Vagina (tissue), 2 donors: ENCODE results near the gene SCCPDH. TPM values are rescaled to one million over a fixed set of nuclear protein-coding genes. Genes with fewer than 3 reads are reported as not detected.

Source experiments
- DNase-seq, 2 donors: peaks; one replicate each; pipeline ENCODE4 v3.0.0-alpha.2; 2017; ENCODE audit errors: extremely low spot score in 2 of 2
- H3K27ac ChIP-seq: fragments of 200-600 bp; sonication (generic); one replicate; pipeline ENCODE4 v1.5.1; 2019
- H3K27me3 ChIP-seq: fragments of 200-600 bp; sonication (generic); one replicate; pipeline ENCODE4 v1.5.1; 2019
- H3K36me3 ChIP-seq, 2 donors: fragments of 200-600 bp; sonication (generic); one replicate each; pipeline ENCODE4 v1.5.1; 2017 to 2019
- H3K4me1 ChIP-seq: fragments of 200-600 bp; sonication (generic); one replicate; pipeline ENCODE4 v1.5.1; 2019
- H3K4me3 ChIP-seq, 2 donors: fragments of 200-600 bp; sonication (generic); 1 replicate in 1 of 2; 2 replicates in 1 of 2; pipeline ENCODE4 v1.5.1; 2016 to 2019
- H3K9me3 ChIP-seq: fragments of 200-600 bp; sonication (generic); one replicate; pipeline ENCODE4 v1.5.1; 2019
- POLR2A ChIP-seq, 2 donors: fragments of 450-650 bp; IDR thresholded peaks; one replicate each; pipeline ENCODE4 v1.6.1; 2017; ENCODE audit warnings: antibody characterized with exemption in 2 of 2, mild to moderate bottlenecking in 2 of 2, moderate library complexity in 2 of 2
- POLR2AphosphoS5 ChIP-seq, 2 donors: sonication (generic); formaldehyde crosslinking; IDR thresholded peaks; one replicate each; pipeline ENCODE4 v1.9.0; 2017; ENCODE audit warnings: antibody characterized with exemption in 2 of 2, mild to moderate bottlenecking in 2 of 2, low read depth in 1 of 2; ENCODE audit not compliant: insufficient read depth in 1 of 2
- intact Hi-C: fragments of 100-400 bp; cut with DNase I; formaldehyde crosslinking; loops from one replicate; pipeline ENCODE4 v1.15.1; 2023
- total RNA-seq: library from RNA; depleted of rRNA; stranded (reverse); fragments of >200 nt; gene quantifications from one replicate; pipeline ENCODE4 v1.2.3, GENCODE V29; 2016
- TF ChIP-seq, protein P1 (sequence below), 3 experiments: fragments of 450-650 bp in 2 of 3; fragments of 200-600 bp in 1 of 3; sonication (generic) in 1 of 3; IDR thresholded peaks; one replicate each; pipeline ENCODE4 v1.5.1; 2017 to 2019; ENCODE audit warnings: antibody characterized with exemption in 3 of 3, mild to moderate bottlenecking in 2 of 3, moderate library complexity in 2 of 3

Gene SCCPDH
- total RNA-seq, 1 donor from 2014 or later: 18.2 TPM

DNA sequence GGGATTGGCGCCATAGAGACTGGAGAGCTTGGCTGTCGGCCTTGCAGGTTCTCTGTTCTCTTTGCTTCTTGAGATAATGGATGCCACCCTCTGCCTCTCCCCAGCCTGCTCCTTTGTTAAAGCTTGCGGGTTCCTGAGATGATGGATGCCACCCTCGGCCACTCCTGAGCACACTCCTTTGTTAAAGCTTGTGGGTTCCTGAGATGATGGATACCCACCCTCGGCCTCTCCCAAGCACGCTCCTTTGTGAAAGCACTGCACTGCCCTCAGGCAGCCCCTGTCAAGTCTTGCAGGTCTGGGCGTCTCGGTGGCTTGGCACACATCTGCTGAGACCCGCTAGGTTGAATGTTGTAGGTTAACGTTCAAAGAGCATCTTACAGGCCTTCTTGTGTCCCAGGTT, 76.5 kb downstream of the SCCPDH start:
- no peaks in the 10 kb centered on the region for H3K27me3 ChIP-seq
- DNase-seq: no peak
- H3K4me3 ChIP-seq: no peak overlapping the region
- no peaks in the 10 kb centered on the region for H3K36me3 ChIP-seq
- H3K27ac ChIP-seq: no peak overlapping the region
- H3K4me1 ChIP-seq: no peaks in the 10 kb centered on the region
- TF ChIP-seq, protein P1, sequence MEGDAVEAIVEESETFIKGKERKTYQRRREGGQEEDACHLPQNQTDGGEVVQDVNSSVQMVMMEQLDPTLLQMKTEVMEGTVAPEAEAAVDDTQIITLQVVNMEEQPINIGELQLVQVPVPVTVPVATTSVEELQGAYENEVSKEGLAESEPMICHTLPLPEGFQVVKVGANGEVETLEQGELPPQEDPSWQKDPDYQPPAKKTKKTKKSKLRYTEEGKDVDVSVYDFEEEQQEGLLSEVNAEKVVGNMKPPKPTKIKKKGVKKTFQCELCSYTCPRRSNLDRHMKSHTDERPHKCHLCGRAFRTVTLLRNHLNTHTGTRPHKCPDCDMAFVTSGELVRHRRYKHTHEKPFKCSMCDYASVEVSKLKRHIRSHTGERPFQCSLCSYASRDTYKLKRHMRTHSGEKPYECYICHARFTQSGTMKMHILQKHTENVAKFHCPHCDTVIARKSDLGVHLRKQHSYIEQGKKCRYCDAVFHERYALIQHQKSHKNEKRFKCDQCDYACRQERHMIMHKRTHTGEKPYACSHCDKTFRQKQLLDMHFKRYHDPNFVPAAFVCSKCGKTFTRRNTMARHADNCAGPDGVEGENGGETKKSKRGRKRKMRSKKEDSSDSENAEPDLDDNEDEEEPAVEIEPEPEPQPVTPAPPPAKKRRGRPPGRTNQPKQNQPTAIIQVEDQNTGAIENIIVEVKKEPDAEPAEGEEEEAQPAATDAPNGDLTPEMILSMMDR (IDR thresholded peaks at IDR 0.05): no peak
- TF ChIP-seq POLR2A (IDR thresholded peaks at IDR 0.05) (no peak), POLR2AphosphoS5 (IDR thresholded peaks at IDR 0.05; ENCODE audit: insufficient read depth in 1 of 2, low read depth in 1 of 2) (no peak)
- no peaks in the 10 kb centered on the region for H3K9me3 ChIP-seq
- intact Hi-C loops: no loop called here

- Histone ChIP-seq H3K4me3 (no peak overlapping the region), H3K27me3 (no peaks in the 10 kb centered on the region), H3K27ac (no peak overlapping the region), H3K36me3 (no peaks in the 10 kb centered on the region), H3K9me3 (no peaks in the 10 kb centered on the region), H3K4me1 (no peaks in the 10 kb centered on the region)
- no peak for DNase-seq
- no peak for TF ChIP-seq POLR2A (IDR thresholded peaks at IDR 0.05)
- TF ChIP-seq, protein P1 (IDR thresholded peaks at IDR 0.05): no peak
- no peak for TF ChIP-seq POLR2AphosphoS5 (IDR thresholded peaks at IDR 0.05; ENCODE audit: insufficient read depth in 1 of 2, low read depth in 1 of 2)
- intact Hi-C loops: no loop called here
These were observed 77.2 kb downstream of the SCCPDH start for GRCh38 chr1:246801241-246802020.

DNA sequence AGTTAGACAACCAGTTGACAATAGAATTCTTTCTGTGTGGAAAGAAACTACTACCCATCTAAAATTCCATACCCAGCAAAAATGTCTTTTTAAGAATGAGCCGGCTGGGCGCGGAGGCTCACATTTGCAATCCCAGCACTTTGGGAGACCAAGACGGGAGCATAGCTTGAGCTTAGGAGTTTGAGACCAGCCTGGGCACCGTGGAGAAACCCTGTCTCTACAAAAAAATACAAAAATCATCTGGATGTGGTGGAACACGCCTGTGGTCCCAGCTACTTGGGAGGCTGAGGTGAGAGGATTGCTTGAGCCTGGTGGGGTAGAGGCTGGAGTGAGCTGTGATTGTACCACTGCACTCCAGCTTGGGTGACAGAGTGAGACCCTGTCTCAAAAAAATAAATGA, 79.2 kb downstream of the SCCPDH start:
- Histone ChIP-seq H3K4me3 (no peak overlapping the region), H3K9me3 (no peaks in the 10 kb centered on the region), H3K27ac (no peak overlapping the region), H3K27me3 (no peaks in the 10 kb centered on the region), H3K4me1 (no peaks in the 10 kb centered on the region), H3K36me3 (no peaks in the 10 kb centered on the region)
- peak in 1 of 2 donors; percentile 6 for DNase-seq
- intact Hi-C loops: no loop called here
- TF ChIP-seq, protein P1 (IDR thresholded peaks at IDR 0.05): no peak
- TF ChIP-seq POLR2A (IDR thresholded peaks at IDR 0.05) (no peak), POLR2AphosphoS5 (IDR thresholded peaks at IDR 0.05; ENCODE audit: insufficient read depth in 1 of 2, low read depth in 1 of 2) (no peak)

GRCh38 chr1:246803883-246804282, 79.7 kb downstream of the SCCPDH start:
- Histone ChIP-seq H3K27ac (no peak overlapping the region), H3K4me3 (no peak overlapping the region), H3K36me3 (no peaks in the 10 kb centered on the region), H3K9me3 (no peaks in the 10 kb centered on the region), H3K27me3 (no peaks in the 10 kb centered on the region), H3K4me1 (no peaks in the 10 kb centered on the region)
- no peak for TF ChIP-seq POLR2AphosphoS5 (IDR thresholded peaks at IDR 0.05; ENCODE audit: insufficient read depth in 1 of 2, low read depth in 1 of 2)
- DNase-seq: no peak
- intact Hi-C loops: no loop called here

GRCh38 chr1:246805135-246805716, 81.0 kb downstream of the SCCPDH start:
- Histone ChIP-seq H3K27ac (no peak overlapping the region), H3K36me3 (no peaks in the 10 kb centered on the region), H3K4me1 (no peaks in the 10 kb centered on the region), H3K4me3 (no peak overlapping the region), H3K9me3 (no peaks in the 10 kb centered on the region), H3K27me3 (no peaks in the 10 kb centered on the region)
- DNase-seq: no peak
- TF ChIP-seq POLR2AphosphoS5 (IDR thresholded peaks at IDR 0.05; ENCODE audit: insufficient read depth in 1 of 2, low read depth in 1 of 2) (no peak), POLR2A (IDR thresholded peaks at IDR 0.05) (no peak)
- TF ChIP-seq, protein P1 (IDR thresholded peaks at IDR 0.05): no peak
- intact Hi-C loops: no loop called here
